GM13976 (cell line): Measurements from ENCODE around the gene FGFR3.

Experiments
- DNase-seq: peaks from one replicate; pipeline ENCODE4 v3.0.0; 2012; ENCODE audit warnings: low spot score
- CTCF ChIP-seq: IDR thresholded peaks from 2 replicates; pipeline ENCODE4 v1.5.1; 2012; ENCODE audit warnings: borderline replicate concordance, mild to moderate bottlenecking; ENCODE audit not compliant: insufficient read depth; ENCODE audit errors: extremely low read depth, missing control alignments, control extremely low read depth
- in situ Hi-C: fragments of 300-500 bp; cut with MboI; formaldehyde crosslinking; loops from one replicate; pipeline ENCODE4 v1.12.0; 2022; ENCODE audit warnings: low sequenced_read_pairs, mixed read lengths, inconsistent platforms; ENCODE audit not compliant: unreplicated experiment

The FGFR3 gene

GRCh38 chr4:1768367-1769034 lies 24.6 kb upstream of the FGFR3 start:
- in situ Hi-C loops: no loop called here
- no peak for TF ChIP-seq CTCF
- no peak for DNase-seq

GRCh38 chr4:1769692-1770091 lies 23.4 kb upstream of the FGFR3 start:
- no peak for TF ChIP-seq CTCF
- no peak for DNase-seq
- in situ Hi-C loops: no loop called here

- TF ChIP-seq CTCF: no peak
These were observed 22.8 kb upstream of the FGFR3 start for GRCh38 chr4:1770245-1770644.

GRCh38 chr4:1770791-1771231 lies 22.3 kb upstream of the FGFR3 start:
- DNase-seq: no peak
- in situ Hi-C loops: no loop called here
- TF ChIP-seq CTCF: no peak

More at GRCh38 chr4:1770245-1770644, 22.8 kb upstream of the FGFR3 start:
- no peak for DNase-seq
- in situ Hi-C loops: no loop called here

GRCh38 chr4:1771555-1772305 lies 21.4 kb upstream of the FGFR3 start:
- TF ChIP-seq CTCF: no peak
- peak; percentile 82 for DNase-seq
- in situ Hi-C loops: no loop called here

- no peak for DNase-seq
- in situ Hi-C loops: no loop called here
- TF ChIP-seq CTCF: no peak
These were observed 20.1 kb upstream of the FGFR3 start for GRCh38 chr4:1772853-1773538.
